OCI-LY1 (cell line): Measurements from ENCODE around the gene PCED1B.

Source experiments
- CTCF ChIP-seq: fragments of 200-600 bp; sonication (generic), shearing (Covaris generic); IDR thresholded peaks from 2 replicates; pipeline ENCODE4 v1.5.1; 2017; ENCODE audit warnings: mild to moderate bottlenecking, antibody characterized with exemption, low read length, moderate library complexity, mixed read lengths
- EZH2 ChIP-seq: fragments of 200-600 bp; sonication (generic), shearing (Covaris generic); IDR thresholded peaks from 2 replicates; pipeline ENCODE4 v1.8.0; 2017; ENCODE audit warnings: borderline replicate concordance, mixed run types, mild to moderate bottlenecking, antibody characterized with exemption, low read length, moderate library complexity, mixed read lengths

DNA sequence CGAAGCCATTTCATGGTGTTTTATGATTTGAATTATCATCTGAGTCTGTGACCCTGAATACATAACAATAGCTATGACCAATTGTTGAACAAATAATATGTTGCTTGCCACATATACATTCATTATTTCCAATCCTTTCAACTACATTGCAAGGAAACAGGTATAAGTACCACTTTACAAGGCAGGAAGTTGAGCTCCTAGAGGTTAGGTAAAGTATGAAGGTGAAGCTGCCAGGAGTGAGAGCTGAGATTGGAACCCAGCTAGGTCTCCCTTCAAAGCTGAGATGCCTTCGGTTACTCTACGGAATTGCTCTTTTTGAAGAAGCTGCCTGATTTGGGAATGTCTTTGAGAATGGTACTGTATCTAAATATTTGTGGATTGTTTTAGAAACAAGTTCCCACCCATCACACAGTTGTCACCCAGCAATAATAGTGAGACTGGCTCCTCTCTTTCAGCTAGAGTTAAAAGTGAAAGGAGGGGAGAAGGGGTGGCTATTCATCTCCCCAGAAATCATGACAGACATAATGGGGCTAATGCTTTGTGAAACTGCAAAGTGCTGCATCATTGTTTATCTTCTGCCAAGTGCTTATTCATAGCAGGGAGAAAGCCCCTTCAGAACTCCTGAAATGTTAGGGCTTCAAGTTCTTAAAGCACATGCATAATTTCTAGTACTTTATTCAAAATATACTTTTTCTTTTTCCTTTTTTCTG, 76.2 kb downstream of the PCED1B start:
- no peak for TF ChIP-seq EZH2
- TF ChIP-seq CTCF: no peak
